Neural progenitor cell (in vitro differentiated cells): ENCODE results near the gene RNH1. TPM values are rescaled to one million over a fixed set of nuclear protein-coding genes. Genes with fewer than 3 reads are reported as not detected.
A peak's percentile ranks its signal among the peaks of the same experiment; 100 is the strongest.

Source experiments
- DNase-seq: peaks from one replicate; pipeline ENCODE4 v3.0.0-alpha.2; 2016; ENCODE audit warnings: low spot score
- H2AFZ ChIP-seq: fragments of 200-600 bp; sonication (generic); replicated peaks from 2 replicates; pipeline ENCODE4 v1.6.1; 2016; ENCODE audit warnings: antibody characterized with exemption
- H3F3A ChIP-seq: fragments of 200-600 bp; sonication (generic); 2 replicates; pipeline ENCODE4 v1.6.1; 2016; ENCODE audit warnings: antibody characterized with exemption, low read depth
- H3K27ac ChIP-seq: fragments of 200-600 bp; sonication (generic); 2 replicates; pipeline ENCODE4 v1.5.1; 2016; ENCODE audit warnings: mild to moderate bottlenecking
- H3K27me3 ChIP-seq: fragments of 200-600 bp; sonication (generic); 2 replicates; pipeline ENCODE4 v1.6.1; 2016; ENCODE audit warnings: mild to moderate bottlenecking, moderate library complexity
- H3K36me3 ChIP-seq: fragments of 200-600 bp; sonication (generic); 2 replicates; pipeline ENCODE4 v1.5.1; 2016
- H3K4me1 ChIP-seq: fragments of 200-600 bp; sonication (generic); 2 replicates; pipeline ENCODE4 v1.6.1; 2016; ENCODE audit warnings: mixed run types
- H3K4me2 ChIP-seq: fragments of 200-600 bp; sonication (generic); 2 replicates; pipeline ENCODE4 v1.6.1; 2016
- H3K4me3 ChIP-seq: fragments of 200-600 bp; sonication (generic); 2 replicates; pipeline ENCODE4 v1.5.1; 2016
- H3K79me2 ChIP-seq: fragments of 200-600 bp; sonication (generic); 2 replicates; pipeline ENCODE4 v1.6.1; 2016; ENCODE audit warnings: low read depth
- H3K9ac ChIP-seq: fragments of 200-600 bp; sonication (generic); 2 replicates; pipeline ENCODE4 v1.6.1; 2016
- H3K9me3 ChIP-seq: fragments of 200-600 bp; sonication (generic); 2 replicates; pipeline ENCODE4 v1.5.1; 2016; ENCODE audit warnings: low read depth
- H4K20me1 ChIP-seq: fragments of 200-600 bp; sonication (generic); 2 replicates; pipeline ENCODE4 v1.6.1; 2016; ENCODE audit warnings: low read depth
- H3K27ac Mint-ChIP-seq: 3 replicates; pipeline ENCODE4 v1.8.0; 2021; ENCODE audit warnings: mixed read lengths
- H3K27me3 Mint-ChIP-seq: 2 replicates; pipeline ENCODE4 v1.8.0; 2022; ENCODE audit warnings: low read depth, mild to moderate bottlenecking, inconsistent platforms, moderate library complexity, mixed read lengths; ENCODE audit not compliant: insufficient read depth
- H3K36me3 Mint-ChIP-seq: 3 replicates; pipeline ENCODE4 v1.8.0; 2021; ENCODE audit warnings: mixed read lengths
- H3K4me1 Mint-ChIP-seq: 3 replicates; pipeline ENCODE4 v1.8.0; 2021; ENCODE audit warnings: mixed read lengths
- H3K4me3 Mint-ChIP-seq: 3 replicates; pipeline ENCODE4 v1.8.0; 2021; ENCODE audit warnings: mild to moderate bottlenecking, moderate library complexity, mixed read lengths
- H3K9me3 Mint-ChIP-seq: 3 replicates; pipeline ENCODE4 v1.8.0; 2020; ENCODE audit warnings: mixed read lengths
- CTCF ChIP-seq: fragments of 200-600 bp; sonication (generic); IDR thresholded peaks from 2 replicates; pipeline ENCODE4 v1.5.1; 2017; ENCODE audit warnings: antibody characterized with exemption, mild to moderate bottlenecking
- EZH2 ChIP-seq: fragments of 200-600 bp; sonication (generic); IDR thresholded peaks from 2 replicates; pipeline ENCODE4 v1.6.1; 2017; ENCODE audit warnings: antibody characterized with exemption, mild to moderate bottlenecking, moderate library complexity
- EZH2phosphoT487 ChIP-seq: fragments of 200-600 bp; sonication (generic); IDR thresholded peaks from 2 replicates; pipeline ENCODE4 v1.6.1; 2017; ENCODE audit warnings: antibody characterized with exemption
- total RNA-seq: library from RNA; depleted of rRNA; stranded (reverse); fragments of >200 nt; gene quantifications from 2 replicates; pipeline ENCODE4 v1.2.3, GENCODE V29; 2015; ENCODE audit warnings: low replicate concordance

RNH1 gene
- total RNA-seq, 1 donor from 2014 or later = 10.5 TPM

DNA sequence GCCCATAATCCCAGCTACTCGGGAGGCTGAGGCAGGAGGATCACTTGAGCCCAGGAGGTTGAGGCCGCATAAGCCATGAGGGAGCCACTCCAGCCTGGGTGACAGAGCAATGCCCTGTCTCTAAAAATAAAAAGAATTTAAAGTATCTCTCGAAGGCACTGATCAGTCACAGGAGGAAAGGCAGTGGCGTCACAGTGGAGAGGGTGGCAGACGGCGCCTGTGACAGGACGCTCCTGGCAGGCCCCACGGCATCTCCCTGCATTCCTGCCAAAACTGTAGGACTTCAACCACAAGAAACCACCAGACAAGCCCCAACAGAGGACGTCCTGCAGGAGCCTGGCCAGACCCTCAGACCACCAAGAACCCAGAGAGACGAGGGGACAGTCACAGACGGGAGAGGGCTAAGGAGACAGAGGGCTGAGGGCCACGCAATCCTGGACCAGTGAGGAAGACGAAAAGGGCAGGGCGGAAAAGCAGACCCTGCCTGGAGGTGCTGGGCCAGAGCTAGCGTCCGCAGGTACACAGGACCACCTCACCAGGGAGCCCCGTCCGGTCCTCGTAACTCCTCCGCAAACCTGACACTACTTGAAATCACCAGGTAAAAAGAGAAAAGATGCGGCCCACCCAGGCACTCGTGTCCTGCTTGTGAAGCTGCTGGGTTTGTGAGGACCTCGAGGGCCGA, 5.9 kb downstream of the RNH1 start:
- H4K20me1 ChIP-seq = peaks cover 16% of the 10 kb centered on the region
- H3K4me2 ChIP-seq = no peak overlapping the region
- no peak for TF ChIP-seq EZH2
- TF ChIP-seq EZH2phosphoT487 = no peak
- no peak for TF ChIP-seq CTCF
- peaks cover 6% of the 10 kb centered on the region for H3K4me1 ChIP-seq
- no peaks in the 10 kb centered on the region for H3K27me3 ChIP-seq
- Mint-ChIP-seq H3K36me3 (peaks cover 21% of the 10 kb centered on the region), H3K9me3 (no peaks in the 10 kb centered on the region), H3K27me3 (peaks cover 5% of the 10 kb centered on the region), H3K4me1 (peaks cover 10% of the 10 kb centered on the region), H3K27ac (peak overlapping the region; percentile 37), H3K4me3 (peak overlapping the region; percentile 21)
- peaks cover 17% of the 10 kb centered on the region for H3F3A ChIP-seq
- H3K9me3 ChIP-seq = no peaks in the 10 kb centered on the region
- no peak overlapping the region for H2AFZ ChIP-seq
- H3K27ac ChIP-seq = no peak overlapping the region
- no peak for DNase-seq
- H3K9ac ChIP-seq = no peak overlapping the region
- peaks cover 23% of the 10 kb centered on the region for H3K79me2 ChIP-seq
- H3K4me3 ChIP-seq = no peak overlapping the region
- no peaks in the 10 kb centered on the region for H3K36me3 ChIP-seq

DNA sequence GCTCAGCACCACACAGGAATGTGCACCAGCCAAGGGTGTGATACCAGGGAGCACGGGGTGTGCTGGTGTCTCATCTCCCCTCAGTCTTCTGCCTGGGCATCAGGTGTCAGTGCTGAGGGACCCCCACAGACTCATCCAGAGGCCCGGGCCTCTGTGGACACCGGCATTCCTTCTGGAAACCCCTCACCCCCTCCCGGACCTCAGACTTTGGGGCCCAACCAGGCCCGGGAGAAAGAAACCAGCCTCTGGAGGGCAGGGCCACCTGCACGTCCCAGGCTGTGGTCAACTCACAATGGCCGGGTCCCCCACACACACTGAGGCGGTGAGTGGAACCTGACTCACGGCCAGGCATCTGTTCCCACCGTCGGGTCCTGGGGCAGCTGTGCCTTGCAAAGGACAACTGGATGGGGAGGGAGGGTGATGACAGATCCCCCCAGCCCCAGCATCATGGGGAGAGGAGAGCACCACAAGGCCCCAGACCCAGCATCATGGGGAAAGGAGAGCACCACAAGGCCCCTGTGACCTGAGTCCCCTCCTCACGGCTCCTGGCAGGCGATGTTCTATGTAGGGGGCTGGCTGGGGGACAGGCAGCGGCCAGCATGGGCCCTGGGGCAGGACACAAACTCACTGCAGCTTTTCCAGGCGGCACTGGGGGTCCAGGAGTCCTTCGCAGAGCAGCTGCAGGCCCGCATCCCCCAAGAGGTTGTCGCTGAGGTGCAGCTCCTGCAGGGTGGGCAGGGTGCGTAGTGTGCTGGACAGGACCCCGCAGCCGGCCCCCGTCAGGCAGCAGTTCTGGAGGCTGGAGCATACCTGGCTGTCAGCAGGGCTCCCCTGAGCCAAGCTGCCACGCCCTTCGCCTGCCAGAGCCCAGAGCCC, 7.6 kb downstream of the RNH1 start:
- peaks cover 8% of the 10 kb centered on the region for H3K27me3 Mint-ChIP-seq
- Histone ChIP-seq H3K9ac (no peak overlapping the region), H3F3A (peaks cover 18% of the 10 kb centered on the region), H3K9me3 (no peaks in the 10 kb centered on the region), H3K27me3 (no peaks in the 10 kb centered on the region), H3K4me1 (no peaks in the 10 kb centered on the region), H3K4me2 (no peak overlapping the region), H2AFZ (no peak overlapping the region), H3K36me3 (no peaks in the 10 kb centered on the region), H3K4me3 (no peak overlapping the region), H4K20me1 (peaks cover under 1% of the 10 kb centered on the region), H3K27ac (no peak overlapping the region), H3K79me2 (peaks cover 6% of the 10 kb centered on the region)
- no peak overlapping the region for H3K27ac Mint-ChIP-seq
- no peak overlapping the region for H3K4me3 Mint-ChIP-seq
- no peak for TF ChIP-seq CTCF
- no peak for TF ChIP-seq EZH2
- no peak for TF ChIP-seq EZH2phosphoT487
- DNase-seq = no peak
- peaks cover 6% of the 10 kb centered on the region for H3K4me1 Mint-ChIP-seq
- H3K9me3 Mint-ChIP-seq = peaks cover 3% of the 10 kb centered on the region
- H3K36me3 Mint-ChIP-seq = peaks cover 28% of the 10 kb centered on the region

GRCh38 chr11:498297-499181, 8.5 kb downstream of the RNH1 start:
- Mint-ChIP-seq H3K9me3 (peaks cover 3% of the 10 kb centered on the region), H3K27me3 (peaks cover 8% of the 10 kb centered on the region), H3K27ac (no peak overlapping the region), H3K36me3 (peaks cover 28% of the 10 kb centered on the region), H3K4me3 (no peak overlapping the region), H3K4me1 (peaks cover 6% of the 10 kb centered on the region)
- TF ChIP-seq CTCF (no peak), EZH2 (no peak), EZH2phosphoT487 (no peak)
- Histone ChIP-seq H4K20me1 (no peaks in the 10 kb centered on the region), H2AFZ (no peak overlapping the region), H3K4me3 (no peak overlapping the region), H3K79me2 (peaks cover under 1% of the 10 kb centered on the region), H3K27ac (no peak overlapping the region), H3K9ac (no peak overlapping the region), H3K4me1 (no peaks in the 10 kb centered on the region), H3K36me3 (no peaks in the 10 kb centered on the region), H3K4me2 (no peak overlapping the region), H3K27me3 (no peaks in the 10 kb centered on the region), H3F3A (peaks cover 18% of the 10 kb centered on the region), H3K9me3 (no peaks in the 10 kb centered on the region)
- no peak for DNase-seq
